HepG2 (cell line): ENCODE measurements around the gene CCDC93. TPM values are rescaled to one million over a fixed set of nuclear protein-coding genes. Genes with fewer than 3 reads are reported as not detected.

Experiments
- AGO1 ChIP-seq: fragments of 200-400 bp; formaldehyde crosslinking; IDR thresholded peaks from 2 replicates; pipeline ENCODE4 v1.6.1; 2017; ENCODE audit warnings: mild to moderate bottlenecking, low read depth, low read length, moderate library complexity; ENCODE audit not compliant: poor library complexity, severe bottlenecking
- CENPX ChIP-seq: sonication (generic); formaldehyde crosslinking; IDR thresholded peaks from 2 replicates; pipeline ENCODE4 v1.9.0; 2021; ENCODE audit warnings: mild to moderate bottlenecking, missing genetic modification reagents, moderate library complexity
- CREB3 ChIP-seq: sonication (generic); formaldehyde crosslinking; IDR thresholded peaks from 2 replicates; pipeline ENCODE4 v1.5.0; 2020; ENCODE audit warnings: missing genetic modification reagents
- DDIT3 ChIP-seq: sonication (generic); formaldehyde crosslinking; IDR thresholded peaks from 2 replicates; pipeline ENCODE4 v1.4.0; 2020; ENCODE audit warnings: mild to moderate bottlenecking, missing genetic modification reagents
- ELF1 ChIP-seq: sonication (generic); formaldehyde crosslinking; IDR thresholded peaks from 2 replicates; pipeline ENCODE4 v1.4.0; 2020; ENCODE audit warnings: missing genetic modification reagents
- GABPB1 ChIP-seq: IDR thresholded peaks from 2 replicates; pipeline ENCODE4 v1.6.1; 2016; ENCODE audit warnings: mild to moderate bottlenecking, missing genetic modification reagents, moderate library complexity, missing compliant biosample characterization
- MLX ChIP-seq: IDR thresholded peaks from 2 replicates; pipeline ENCODE4 v1.6.1; 2016
- MXI1 ChIP-seq: IDR thresholded peaks from 3 replicates; pipeline ENCODE4 v1.6.1; 2012; ENCODE audit warnings: low read depth, low read length, inconsistent platforms, borderline replicate concordance
- PITX1 ChIP-seq: sonication (generic); formaldehyde crosslinking; IDR thresholded peaks from 2 replicates; pipeline ENCODE4 v1.5.1; 2020; ENCODE audit warnings: mild to moderate bottlenecking, missing genetic modification reagents
- POGZ ChIP-seq: sonication (generic); formaldehyde crosslinking; IDR thresholded peaks from 2 replicates; pipeline ENCODE4 v1.4.0; 2020; ENCODE audit warnings: mild to moderate bottlenecking, missing genetic modification reagents
- RARA ChIP-seq: IDR thresholded peaks from 2 replicates; pipeline ENCODE4 v1.6.1; 2016; ENCODE audit warnings: missing genetic modification reagents, missing compliant biosample characterization
- SAFB2 ChIP-seq: sonication (generic); formaldehyde crosslinking; IDR thresholded peaks from 2 replicates; pipeline ENCODE4 v1.5.1; 2020; ENCODE audit warnings: missing genetic modification reagents, low read depth, mild to moderate bottlenecking, borderline replicate concordance
- SPEN ChIP-seq: sonication (generic); formaldehyde crosslinking; IDR thresholded peaks from 2 replicates; pipeline ENCODE4 v1.5.1; 2020; ENCODE audit warnings: low read depth, mild to moderate bottlenecking, missing genetic modification reagents
- XRCC5 ChIP-seq: fragments of 200-400 bp; formaldehyde crosslinking; optimal IDR thresholded peaks from 2 replicates; pipeline ENCODE3; 2017; ENCODE audit warnings: mild to moderate bottlenecking, low read length
- YEATS2 ChIP-seq: sonication (generic); formaldehyde crosslinking; IDR thresholded peaks from 2 replicates; pipeline ENCODE4 v1.4.0; 2020; ENCODE audit warnings: missing genetic modification reagents, borderline replicate concordance
- ZBTB20 ChIP-seq: sonication (generic); formaldehyde crosslinking; IDR thresholded peaks from 2 replicates; pipeline ENCODE4 v1.8.1; 2023; ENCODE audit warnings: missing genetic modification reagents, low read depth, mild to moderate bottlenecking, borderline replicate concordance
- ZBTB46 ChIP-seq: sonication (generic); formaldehyde crosslinking; IDR thresholded peaks from 2 replicates; pipeline ENCODE4 v1.4.0; 2020; ENCODE audit warnings: mild to moderate bottlenecking, missing genetic modification reagents, borderline replicate concordance
- ZNF138 ChIP-seq: sonication (generic); formaldehyde crosslinking; IDR thresholded peaks from 2 replicates; pipeline ENCODE4 v1.5.0; 2020; ENCODE audit warnings: mild to moderate bottlenecking, low read depth, missing genetic modification reagents
- ZNF329 ChIP-seq: sonication (generic); formaldehyde crosslinking; IDR thresholded peaks from 2 replicates; pipeline ENCODE4 v1.9.0; 2021; ENCODE audit warnings: low read depth, mild to moderate bottlenecking, missing genetic modification reagents
- ZNF331 ChIP-seq: sonication (generic); formaldehyde crosslinking; IDR thresholded peaks from 2 replicates; pipeline ENCODE4 v1.4.0; 2020; ENCODE audit warnings: missing genetic modification reagents
- ZNF543 ChIP-seq: sonication (generic); formaldehyde crosslinking; IDR thresholded peaks from 2 replicates; pipeline ENCODE4 v1.4.0; 2020; ENCODE audit warnings: mild to moderate bottlenecking, missing genetic modification reagents
- ZNF605 ChIP-seq: sonication (generic); formaldehyde crosslinking; IDR thresholded peaks from 2 replicates; pipeline ENCODE4 v1.8.0; 2022; ENCODE audit warnings: mild to moderate bottlenecking, missing genetic modification reagents
- ZNF781 ChIP-seq: sonication (generic); formaldehyde crosslinking; IDR thresholded peaks from 2 replicates; pipeline ENCODE4 v1.5.1; 2020; ENCODE audit warnings: borderline replicate concordance, mild to moderate bottlenecking, missing genetic modification reagents; ENCODE audit errors: not compliant biosample characterization
- ZNF841 ChIP-seq: sonication (generic); formaldehyde crosslinking; IDR thresholded peaks from 2 replicates; pipeline ENCODE4 v1.8.1; 2023; ENCODE audit warnings: missing genetic modification reagents, borderline replicate concordance
- polyA plus RNA-seq, 8 experiments: library from polyadenylated mRNA; depleted of rRNA in 3 of 8; stranded (reverse) in 7 of 8; unstranded in 1 of 8; fragments of >200 nt; fragmentation: Illumina TruSeq in 4 of 8; extraction: Trizol in 4 of 8; gene quantifications; 2 replicates each; pipeline versions ENCODE4 v1.2.1 to v1.2.3, GENCODE V29; 2011 to 2016; ENCODE audit warnings: low read depth in 4 of 8, missing spikeins in 1 of 8, mixed read lengths in 1 of 8; ENCODE audit not compliant: insufficient read depth in 1 of 8
- total RNA-seq, 5 experiments: library from RNA; depleted of rRNA; stranded (reverse); fragments of >200 nt; fragmentation: Illumina TruSeq; extraction: Trizol; gene quantifications; 2 replicates each; pipeline ENCODE4 v1.2.3, GENCODE V29; 2016; ENCODE audit warnings: low read depth in 1 of 5
- TF ChIP-seq, protein P1 (sequence below): sonication (generic); formaldehyde crosslinking; IDR thresholded peaks from 2 replicates; pipeline ENCODE4 v1.4.0; 2020; ENCODE audit warnings: missing genetic modification reagents

The CCDC93 gene
- total and polyA plus RNA-seq, 2 of the 13 experiments (the other 11 are each of a cell fraction or from before 2014, with no cell fraction given), result 37.2 to 53.2 TPM

DNA sequence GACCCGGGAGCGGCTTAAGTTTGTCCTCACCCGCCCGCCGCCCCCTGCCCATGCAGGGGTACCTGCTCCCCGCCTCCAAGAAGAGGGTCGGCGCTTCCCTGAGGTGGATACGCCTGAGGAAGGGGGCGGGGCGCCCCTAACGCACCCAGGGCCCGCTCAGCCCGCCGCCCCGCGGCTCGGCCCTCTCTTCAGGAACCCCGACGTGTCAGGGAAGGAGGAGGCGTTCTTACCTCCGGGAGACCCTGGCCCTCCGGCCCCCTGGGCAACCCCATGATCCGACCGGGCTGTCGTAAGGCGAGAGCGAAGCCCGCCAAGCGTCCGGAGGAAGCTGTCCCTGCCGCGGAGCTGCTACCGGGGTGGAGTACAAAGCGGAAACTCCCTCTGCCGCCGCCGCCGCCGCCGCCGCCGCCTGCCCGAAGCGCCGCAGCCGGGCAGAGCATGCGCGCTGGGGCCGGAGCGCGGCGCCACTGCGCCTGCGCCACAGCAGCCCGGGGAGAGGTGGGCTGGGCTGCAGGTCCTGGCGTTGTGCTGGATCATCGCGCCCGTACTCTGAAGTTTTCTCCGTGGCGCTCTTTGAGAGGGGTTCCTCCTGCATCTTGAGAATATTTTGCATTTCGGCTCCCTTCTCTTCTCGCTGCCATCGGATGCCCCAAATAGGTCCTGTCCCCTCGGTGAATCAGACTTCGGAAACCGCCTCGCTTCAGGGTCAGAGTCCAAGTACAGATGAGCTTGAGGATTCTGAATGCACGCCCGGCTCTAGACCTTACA, at the start of gene CCDC93 (continued):
- TF ChIP-seq RARA, result no peak
- peak; percentile 51; the same call in 1 of the 2 replicates for TF ChIP-seq ZNF331 (CRISPR knock-in tag)
- TF ChIP-seq, protein P1, sequence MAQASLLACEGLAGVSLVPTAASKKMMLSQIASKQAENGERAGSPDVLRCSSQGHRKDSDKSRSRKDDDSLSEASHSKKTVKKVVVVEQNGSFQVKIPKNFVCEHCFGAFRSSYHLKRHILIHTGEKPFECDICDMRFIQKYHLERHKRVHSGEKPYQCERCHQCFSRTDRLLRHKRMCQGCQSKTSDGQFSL (CRISPR knock-in tag), result peak; percentile 56; the same call in 1 of the 2 replicates
- no peak for TF ChIP-seq CENPX (CRISPR knock-in tag)
- TF ChIP-seq PITX1, result peak; percentile 14
- TF ChIP-seq SAFB2 (CRISPR knock-in tag), result no peak
- TF ChIP-seq ZNF329 (CRISPR knock-in tag), result peak; percentile 83
- peak; percentile 75 for TF ChIP-seq GABPB1 (CRISPR knock-in tag)
- TF ChIP-seq ZNF605 (CRISPR knock-in tag), result peak; percentile 61
- TF ChIP-seq ZNF138 (CRISPR knock-in tag), result no peak
- TF ChIP-seq ZBTB46 (CRISPR knock-in tag), result 0 out of 2 replicates have a peak, but pooled peaks have one; percentile 63
- TF ChIP-seq AGO1, result no peak
- 0 out of 2 replicates have a peak, but pooled peaks have one; percentile 10 for TF ChIP-seq SPEN (CRISPR knock-in tag)
- TF ChIP-seq ZNF841 (CRISPR knock-in tag), result no peak
- no peak for TF ChIP-seq ZNF781 (CRISPR knock-in tag)
- TF ChIP-seq ZBTB20, result 0 out of 2 replicates have a peak, but pooled peaks have one; percentile 51
- 0 out of 3 replicates have a peak, but pooled peaks have one; percentile 31 for TF ChIP-seq MXI1
- peak; percentile 38; the same call in 1 of the 2 replicates for TF ChIP-seq ELF1 (CRISPR knock-in tag)
- TF ChIP-seq XRCC5, result peak; percentile 14
- TF ChIP-seq YEATS2 (CRISPR knock-in tag), result 0 out of 2 replicates have a peak, but pooled peaks have one; percentile 22
- TF ChIP-seq DDIT3 (CRISPR knock-in tag), result no peak
- 0 out of 2 replicates have a peak, but pooled peaks have one; percentile 16 for TF ChIP-seq POGZ
- no peak for TF ChIP-seq ZNF543
- no peak for TF ChIP-seq MLX
- TF ChIP-seq CREB3 (CRISPR knock-in tag), result 0 out of 2 replicates have a peak, but pooled peaks have one; percentile 33
